ENCODE results near the gene FAM222A. TPM values are rescaled to one million over a fixed set of nuclear protein-coding genes. Genes with fewer than 3 reads are reported as not detected.

The FAM222A gene
- total RNA-seq, 1 donor from 2014 or later = 2.5 TPM

DNA sequence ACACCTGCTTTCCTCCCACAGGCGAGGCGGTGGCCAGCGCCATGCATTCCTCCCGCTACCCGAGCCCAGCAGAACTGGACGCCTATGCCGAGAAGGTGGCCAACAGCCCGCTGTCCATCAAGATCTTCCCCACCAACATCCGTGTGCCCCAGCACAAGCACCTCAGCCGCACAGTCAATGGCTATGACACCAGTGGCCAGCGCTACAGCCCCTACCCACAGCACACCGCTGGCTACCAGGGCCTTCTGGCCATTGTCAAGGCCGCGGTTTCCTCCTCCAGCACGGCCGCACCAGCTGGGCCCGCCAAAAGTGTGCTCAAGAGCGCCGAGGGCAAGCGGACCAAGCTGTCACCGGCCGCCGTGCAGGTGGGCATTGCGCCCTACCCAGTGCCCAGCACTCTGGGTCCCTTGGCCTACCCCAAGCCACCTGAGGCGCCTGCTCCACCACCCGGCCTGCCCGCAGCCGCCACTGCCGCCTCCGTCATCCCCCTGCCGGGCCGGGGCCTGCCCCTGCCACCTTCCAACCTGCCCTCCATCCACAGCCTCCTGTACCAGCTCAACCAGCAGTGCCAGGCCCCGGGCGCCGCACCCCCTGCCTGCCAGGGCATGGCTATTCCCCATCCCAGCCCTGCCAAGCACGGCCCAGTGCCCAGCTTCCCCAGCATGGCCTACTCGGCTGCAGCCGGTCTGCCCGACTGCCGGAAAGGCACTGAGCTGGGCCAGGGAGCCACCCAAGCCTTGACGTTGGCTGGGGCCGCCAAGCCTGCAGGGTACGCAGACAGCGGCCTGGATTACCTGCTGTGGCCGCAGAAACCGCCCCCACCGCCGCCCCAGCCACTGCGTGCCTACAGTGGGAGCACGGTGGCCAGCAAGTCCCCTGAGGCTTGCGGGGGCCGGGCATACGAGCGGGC is 54.6 kb downstream of the FAM222A start:
- no peaks in the 10 kb centered on the region for H4K20me1 ChIP-seq (ENCODE audit: low read depth)
- H2AFZ ChIP-seq (replicated peaks) = no peak overlapping the region
- H3K27me3 Mint-ChIP-seq (ENCODE audit: insufficient read depth, low read depth) = peaks cover 4% of the 10 kb centered on the region
- no peak overlapping the region for H3K27ac Mint-ChIP-seq
- no peaks in the 10 kb centered on the region for H3F3A ChIP-seq (ENCODE audit: low read depth)
- no peak for DNase-seq (ENCODE audit: low spot score)
- no peak overlapping the region for H3K9ac ChIP-seq
- no peaks in the 10 kb centered on the region for H3K36me3 Mint-ChIP-seq
- no peaks in the 10 kb centered on the region for H3K9me3 Mint-ChIP-seq
- peaks cover 2% of the 10 kb centered on the region for H3K4me1 Mint-ChIP-seq
- no peaks in the 10 kb centered on the region for H3K27me3 ChIP-seq
- H3K27ac ChIP-seq = no peak overlapping the region
- no peaks in the 10 kb centered on the region for H3K36me3 ChIP-seq
- H3K4me2 ChIP-seq = no peak overlapping the region
- H3K9me3 ChIP-seq (ENCODE audit: low read depth) = no peaks in the 10 kb centered on the region
- no peak overlapping the region for H3K4me3 ChIP-seq
- no peaks in the 10 kb centered on the region for H3K79me2 ChIP-seq (ENCODE audit: low read depth)
- no peak for TF ChIP-seq EZH2phosphoT487 (IDR thresholded peaks at IDR 0.05)
- no peak overlapping the region for H3K4me3 Mint-ChIP-seq
- H3K4me1 ChIP-seq = peaks cover 7% of the 10 kb centered on the region

DNA sequence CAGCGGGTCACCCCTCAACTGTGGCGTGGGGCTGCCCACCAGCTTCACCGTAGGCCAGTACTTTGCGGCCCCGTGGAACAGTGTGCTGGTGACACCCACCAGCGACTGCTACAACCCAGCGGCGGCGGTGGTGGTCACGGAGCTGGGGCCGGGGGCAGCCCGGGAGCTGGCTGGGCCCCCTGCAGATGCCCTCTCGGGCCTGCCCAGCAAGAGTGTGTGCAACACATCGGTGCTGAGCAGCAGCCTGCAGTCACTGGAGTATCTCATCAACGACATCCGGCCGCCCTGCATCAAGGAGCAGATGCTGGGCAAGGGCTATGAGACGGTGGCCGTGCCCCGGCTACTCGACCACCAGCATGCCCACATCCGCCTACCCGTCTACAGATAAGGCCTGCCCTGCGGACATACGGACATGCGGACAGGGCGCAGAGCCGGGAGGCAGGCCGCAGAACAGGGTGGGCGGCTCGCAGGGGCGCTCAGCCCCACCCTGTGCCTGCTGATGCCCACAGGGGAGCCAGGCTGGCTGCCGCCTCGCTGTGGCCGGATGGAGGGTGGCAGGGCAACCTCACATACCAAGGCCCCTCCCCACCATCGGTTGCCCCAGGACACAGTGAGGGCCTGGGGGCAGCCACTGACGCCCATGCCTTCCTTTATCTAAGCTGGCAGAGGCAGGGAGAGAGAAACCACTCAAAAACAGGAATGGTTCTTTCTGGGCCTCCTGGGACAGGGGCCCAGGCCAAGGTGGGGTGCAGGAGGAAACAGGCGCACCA is 55.5 kb downstream of the FAM222A start:
- Histone ChIP-seq H2AFZ (replicated peaks) (no peak overlapping the region), H3K4me3 (no peak overlapping the region), H3K79me2 (ENCODE audit: low read depth) (no peaks in the 10 kb centered on the region), H3K4me1 (peaks cover 7% of the 10 kb centered on the region), H3K9me3 (ENCODE audit: low read depth) (no peaks in the 10 kb centered on the region), H3K4me2 (no peak overlapping the region), H3K36me3 (no peaks in the 10 kb centered on the region), H3F3A (ENCODE audit: low read depth) (no peaks in the 10 kb centered on the region), H3K27me3 (no peaks in the 10 kb centered on the region), H4K20me1 (ENCODE audit: low read depth) (no peaks in the 10 kb centered on the region), H3K27ac (no peak overlapping the region), H3K9ac (no peak overlapping the region)
- TF ChIP-seq, protein P1, sequence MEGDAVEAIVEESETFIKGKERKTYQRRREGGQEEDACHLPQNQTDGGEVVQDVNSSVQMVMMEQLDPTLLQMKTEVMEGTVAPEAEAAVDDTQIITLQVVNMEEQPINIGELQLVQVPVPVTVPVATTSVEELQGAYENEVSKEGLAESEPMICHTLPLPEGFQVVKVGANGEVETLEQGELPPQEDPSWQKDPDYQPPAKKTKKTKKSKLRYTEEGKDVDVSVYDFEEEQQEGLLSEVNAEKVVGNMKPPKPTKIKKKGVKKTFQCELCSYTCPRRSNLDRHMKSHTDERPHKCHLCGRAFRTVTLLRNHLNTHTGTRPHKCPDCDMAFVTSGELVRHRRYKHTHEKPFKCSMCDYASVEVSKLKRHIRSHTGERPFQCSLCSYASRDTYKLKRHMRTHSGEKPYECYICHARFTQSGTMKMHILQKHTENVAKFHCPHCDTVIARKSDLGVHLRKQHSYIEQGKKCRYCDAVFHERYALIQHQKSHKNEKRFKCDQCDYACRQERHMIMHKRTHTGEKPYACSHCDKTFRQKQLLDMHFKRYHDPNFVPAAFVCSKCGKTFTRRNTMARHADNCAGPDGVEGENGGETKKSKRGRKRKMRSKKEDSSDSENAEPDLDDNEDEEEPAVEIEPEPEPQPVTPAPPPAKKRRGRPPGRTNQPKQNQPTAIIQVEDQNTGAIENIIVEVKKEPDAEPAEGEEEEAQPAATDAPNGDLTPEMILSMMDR (IDR thresholded peaks at IDR 0.05) = no peak
- TF ChIP-seq EZH2phosphoT487 (IDR thresholded peaks at IDR 0.05) = no peak
- H3K36me3 Mint-ChIP-seq = no peaks in the 10 kb centered on the region
- no peak overlapping the region for H3K27ac Mint-ChIP-seq
- no peak overlapping the region for H3K4me3 Mint-ChIP-seq
- H3K9me3 Mint-ChIP-seq = no peaks in the 10 kb centered on the region
- peaks cover 2% of the 10 kb centered on the region for H3K4me1 Mint-ChIP-seq
- DNase-seq (ENCODE audit: low spot score) = no peak
- H3K27me3 Mint-ChIP-seq (ENCODE audit: insufficient read depth, low read depth) = peaks cover 5% of the 10 kb centered on the region

DNA sequence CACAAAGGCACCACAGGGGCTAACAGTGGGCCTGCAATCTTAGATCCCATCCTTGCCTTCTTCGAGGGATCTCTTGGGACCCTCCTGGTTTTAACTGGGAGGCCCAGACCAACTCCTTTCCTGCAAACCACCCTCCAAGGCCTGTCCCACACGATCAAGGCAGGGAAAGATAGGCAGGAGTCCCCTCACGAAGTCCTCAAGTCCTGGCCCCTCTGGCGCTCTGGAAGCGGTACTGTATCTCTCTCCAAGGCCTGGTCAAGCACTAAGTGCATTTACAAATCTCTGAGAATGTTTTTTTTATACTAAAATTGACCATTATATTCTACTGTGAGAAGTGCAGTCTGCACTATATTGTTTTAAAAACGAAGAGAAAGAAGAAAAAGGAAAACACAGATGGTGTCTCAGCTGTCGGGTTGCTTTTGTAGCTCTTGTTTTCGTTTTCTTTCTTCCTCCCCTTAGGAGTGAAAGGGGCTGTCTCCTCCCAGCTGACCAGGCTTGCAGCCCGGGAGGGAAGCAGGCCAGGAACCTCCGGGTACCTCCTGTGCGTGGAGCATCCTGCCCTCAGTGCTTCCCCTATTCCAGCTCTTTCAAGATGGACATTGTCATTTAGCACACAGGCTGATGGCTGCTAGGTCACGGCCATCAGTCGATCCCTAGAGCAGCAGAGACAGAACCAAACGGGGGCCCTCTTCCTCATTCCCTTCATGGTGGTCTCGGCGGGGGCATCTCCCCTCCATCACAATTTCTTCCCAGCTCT is 56.7 kb downstream of the FAM222A start:
- peaks cover 2% of the 10 kb centered on the region for H3K4me1 Mint-ChIP-seq
- no peak for TF ChIP-seq EZH2 (IDR thresholded peaks at IDR 0.05)

More for the DNA sequence above, 56.7 kb downstream of the FAM222A start:
- DNase-seq (ENCODE audit: low spot score) = no peak
- Mint-ChIP-seq H3K4me3 (no peak overlapping the region), H3K9me3 (no peaks in the 10 kb centered on the region), H3K27me3 (ENCODE audit: insufficient read depth, low read depth) (peaks cover 7% of the 10 kb centered on the region), H3K27ac (no peak overlapping the region), H3K36me3 (no peaks in the 10 kb centered on the region)
- Histone ChIP-seq H3K79me2 (ENCODE audit: low read depth) (no peaks in the 10 kb centered on the region), H3K4me3 (no peak overlapping the region), H3K4me2 (peak overlapping the region; percentile 22), H4K20me1 (ENCODE audit: low read depth) (no peaks in the 10 kb centered on the region), H3K9me3 (ENCODE audit: low read depth) (no peaks in the 10 kb centered on the region), H3K27ac (peak overlapping the region; percentile 29), H2AFZ (replicated peaks) (no peak overlapping the region), H3K27me3 (no peaks in the 10 kb centered on the region), H3K4me1 (peaks cover 7% of the 10 kb centered on the region), H3K36me3 (no peaks in the 10 kb centered on the region), H3K9ac (no peak overlapping the region), H3F3A (ENCODE audit: low read depth) (no peaks in the 10 kb centered on the region)
